Lower leg skin (tissue), 3 donors: ENCODE measurements around the gene SHROOM2.

Source experiments
- CTCF ChIP-seq, 3 donors: fragments of 450-650 bp; IDR thresholded peaks; one replicate each; pipeline ENCODE4 v1.5.1; 2016; ENCODE audit warnings: antibody characterized with exemption in 3 of 3, mild to moderate bottlenecking in 3 of 3, moderate library complexity in 2 of 3
- POLR2A ChIP-seq, 2 donors: fragments of 450-650 bp; IDR thresholded peaks; one replicate each; pipeline ENCODE4 v1.6.1; 2016 to 2017; ENCODE audit warnings: antibody characterized with exemption in 2 of 2, mild to moderate bottlenecking in 1 of 2, moderate library complexity in 1 of 2

DNA sequence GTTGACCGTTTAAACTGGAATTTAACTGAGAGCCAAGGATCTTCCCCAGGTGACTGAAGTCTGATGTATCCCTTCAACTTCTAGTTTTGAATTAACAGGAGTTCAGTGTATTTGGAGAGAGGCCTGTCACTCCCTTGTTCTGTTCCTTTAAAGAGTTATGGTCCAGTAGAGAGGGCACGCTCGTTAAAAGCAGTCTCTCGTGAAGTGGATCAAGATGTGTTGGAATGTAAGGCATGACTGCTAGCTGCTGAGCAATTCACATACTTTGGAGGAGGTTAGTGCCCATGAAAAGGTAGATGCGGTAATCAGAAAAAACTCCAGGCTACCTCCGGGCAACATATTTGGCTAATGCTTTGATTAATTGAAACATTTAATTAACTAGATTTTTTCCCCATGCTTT lies 65.7 kb downstream of the SHROOM2 start:
- TF ChIP-seq POLR2A (IDR thresholded peaks at IDR 0.05) (no peak), CTCF (IDR thresholded peaks at IDR 0.05) (no peak)
